IMR-90 (cell line): ENCODE data around the gene LRRC3B. TPM values are rescaled to one million over a fixed set of nuclear protein-coding genes. Genes with fewer than 3 reads are reported as not detected.

Source experiments
- ATAC-seq: fragments of 200-7000 bp; cut with Tn5 transposase; 2 replicates; pipeline ENCODE4 v1.9.1; 2020; ENCODE audit warnings: low read depth, mild to moderate bottlenecking, moderate library complexity
- BruUV-seq: library from RNA; stranded (reverse); fragments of 400-500 nt; replicated peaks from 2 replicates; lab custom pipeline; 2021; lab: Mats Ljungman, UMichigan
- CTCF ChIA-PET: fragments of 300-600 bp; formaldehyde crosslinking; extraction: SDS; loops from one replicate; lab custom pipeline; 2021; ENCODE audit warnings: antibody characterized with exemption; lab: Yijun Ruan, JAX
- POLR2A ChIA-PET: fragments of 300-600 bp; sonication (Branson Sonifier 250); formaldehyde crosslinking; loops from one replicate; lab custom pipeline; 2022; ENCODE audit warnings: antibody characterized with exemption; ENCODE audit not compliant: unreplicated experiment; lab: Charles Lee
- DNase-seq: peaks from one replicate; pipeline ENCODE4 v3.0.0; 2013
- H2AFZ ChIP-seq: replicated peaks from 2 replicates; pipeline ENCODE3; 2013; ENCODE audit warnings: low read length, mild to moderate bottlenecking; ENCODE audit not compliant: poor library complexity
- H2AK5ac ChIP-seq: 2 replicates; pipeline ENCODE4 v1.6.1; 2013; ENCODE audit warnings: low read depth, low read length, inconsistent platforms
- H2AK9ac ChIP-seq: replicated peaks from 2 replicates; pipeline ENCODE3; 2013; ENCODE audit warnings: mild to moderate bottlenecking, low read depth, low read length, moderate library complexity; ENCODE audit not compliant: poor library complexity
- H2BK120ac ChIP-seq: 2 replicates; pipeline ENCODE4 v1.6.1; 2013; ENCODE audit warnings: low read depth, low read length, inconsistent platforms
- H2BK15ac ChIP-seq: 3 replicates; pipeline ENCODE4 v1.6.1; 2013; ENCODE audit warnings: low read depth, low read length, inconsistent platforms
- H2BK20ac ChIP-seq: 2 replicates; pipeline ENCODE4 v1.6.1; 2013; ENCODE audit warnings: low read depth, mild to moderate bottlenecking, inconsistent platforms, low read length, moderate library complexity
- H2BK5ac ChIP-seq: 2 replicates; pipeline ENCODE4 v1.6.1; 2013; ENCODE audit warnings: mild to moderate bottlenecking, low read depth, low read length, inconsistent platforms; ENCODE audit not compliant: poor library complexity, severe bottlenecking
- H3K14ac ChIP-seq: replicated peaks from 2 replicates; pipeline ENCODE4 v1.6.1; 2013; ENCODE audit warnings: low read depth, low read length, inconsistent platforms
- H3K18ac ChIP-seq: 2 replicates; pipeline ENCODE4 v1.6.1; 2013; ENCODE audit warnings: low read depth, low read length, control low read depth
- H3K23ac ChIP-seq: 2 replicates; pipeline ENCODE4 v1.6.1; 2013; ENCODE audit warnings: low read depth, low read length, inconsistent platforms
- H3K27ac ChIP-seq: 2 replicates; pipeline ENCODE4 v1.5.1; 2013; ENCODE audit warnings: mild to moderate bottlenecking, control low read depth, low read length; ENCODE audit not compliant: insufficient read depth
- H3K27me3 ChIP-seq: 2 replicates; pipeline ENCODE4 v1.6.1; 2013; ENCODE audit warnings: low read length; ENCODE audit not compliant: control insufficient read depth, insufficient read depth
- H3K36me3 ChIP-seq: 2 replicates; pipeline ENCODE4 v1.6.1; 2013; ENCODE audit warnings: low read length, mixed read lengths; ENCODE audit not compliant: control insufficient read depth, insufficient read depth
- H3K4ac ChIP-seq: 2 replicates; pipeline ENCODE4 v1.6.1; 2013; ENCODE audit warnings: low read depth, low read length, inconsistent platforms
- H3K4me1 ChIP-seq: 2 replicates; pipeline ENCODE4 v1.6.1; 2013; ENCODE audit warnings: low read length, mixed read lengths; ENCODE audit not compliant: control insufficient read depth, insufficient read depth
- H3K4me2 ChIP-seq: 2 replicates; pipeline ENCODE4 v1.6.1; 2013; ENCODE audit warnings: low read depth, mild to moderate bottlenecking, control low read depth, low read length, moderate library complexity
- H3K4me3 ChIP-seq: 2 replicates; pipeline ENCODE4 v1.5.1; 2013; ENCODE audit warnings: low read depth, mild to moderate bottlenecking, control low read depth, low read length, moderate library complexity; ENCODE audit not compliant: insufficient read depth
- H3K56ac ChIP-seq: 2 replicates; pipeline ENCODE4 v1.6.1; 2013; ENCODE audit warnings: low read length, inconsistent platforms; ENCODE audit not compliant: insufficient read depth; ENCODE audit errors: extremely low read depth
- H3K79me1 ChIP-seq, 2 experiments: 2 replicates each; pipeline ENCODE4 v1.6.1; 2013; ENCODE audit warnings: low read length in 2 of 2, inconsistent platforms in 1 of 2, low read depth in 1 of 2
- H3K9ac ChIP-seq: 2 replicates; pipeline ENCODE4 v1.6.1; 2013; ENCODE audit warnings: low read depth, low read length, control low read depth
- H3K9me1 ChIP-seq: 2 replicates; pipeline ENCODE4 v1.6.1; 2013; ENCODE audit warnings: low read length, inconsistent platforms; ENCODE audit not compliant: insufficient read depth
- H3K9me3 ChIP-seq: 2 replicates; pipeline ENCODE4 v1.6.1; 2013; ENCODE audit warnings: low read length; ENCODE audit not compliant: control insufficient read depth, insufficient read depth
- H4K20me1 ChIP-seq: 2 replicates; pipeline ENCODE4 v1.6.1; 2013; ENCODE audit warnings: low read length, inconsistent platforms; ENCODE audit not compliant: insufficient read depth
- H4K5ac ChIP-seq: 2 replicates; pipeline ENCODE4 v1.6.1; 2013; ENCODE audit warnings: mild to moderate bottlenecking, low read depth, low read length, control low read depth
- H4K8ac ChIP-seq, 2 experiments: 2 replicates each; pipeline ENCODE4 v1.6.1; 2013; ENCODE audit warnings: low read depth in 2 of 2, low read length in 2 of 2, control low read depth in 1 of 2, inconsistent platforms in 1 of 2
- H4K91ac ChIP-seq: 2 replicates; pipeline ENCODE4 v1.6.1; 2013; ENCODE audit warnings: low read depth, low read length, inconsistent platforms; ENCODE audit not compliant: insufficient read depth
- BHLHE40 ChIP-seq: fragments of 150-350 bp; IDR thresholded peaks from 2 replicates; pipeline ENCODE4 v1.6.1; 2016; ENCODE audit warnings: mild to moderate bottlenecking, low read depth, low read length
- CEBPB ChIP-seq: IDR thresholded peaks from 2 replicates; pipeline ENCODE4 v1.6.1; 2012; ENCODE audit warnings: low read depth, low read length, improper control_type of control experiment
- CHD1 ChIP-seq: IDR thresholded peaks from 2 replicates; pipeline ENCODE4 v1.6.1; 2012; ENCODE audit warnings: low read depth, low read length, improper control_type of control experiment
- FOS ChIP-seq: fragments of 150-350 bp; IDR thresholded peaks from 2 replicates; pipeline ENCODE4 v1.6.1; 2016; ENCODE audit warnings: low read depth, low read length
- MAFK ChIP-seq: IDR thresholded peaks from 2 replicates; pipeline ENCODE4 v1.6.1; 2012; ENCODE audit warnings: low read depth, low read length, improper control_type of control experiment
- POLR2A ChIP-seq: IDR thresholded peaks from 2 replicates; pipeline ENCODE4 v1.6.1; 2012; ENCODE audit warnings: mild to moderate bottlenecking, low read depth, low read length
- RAD21 ChIP-seq: IDR thresholded peaks from 2 replicates; pipeline ENCODE4 v1.6.1; 2012; ENCODE audit warnings: low read length, improper control_type of control experiment
- RCOR1 ChIP-seq: IDR thresholded peaks from 2 replicates; pipeline ENCODE4 v1.6.1; 2012; ENCODE audit warnings: mild to moderate bottlenecking, low read length, improper control_type of control experiment; ENCODE audit not compliant: insufficient replicate concordance
- RFX5 ChIP-seq: IDR thresholded peaks from 2 replicates; pipeline ENCODE4 v1.8.0; 2012; ENCODE audit warnings: low read depth, mild to moderate bottlenecking, low read length, moderate library complexity
- SMC3 ChIP-seq: fragments of 150-350 bp; IDR thresholded peaks from 2 replicates; pipeline ENCODE4 v1.6.1; 2016; ENCODE audit warnings: low read depth, mild to moderate bottlenecking, antibody characterized with exemption, low read length, moderate library complexity
- WGBS, 2 experiments: methylation state at CpG; one replicate each; pipeline versions ENCODE4 v1.1.5 to v1.1.7; 2013; ENCODE audit warnings: missing lambda C conversion rate in 2 of 2; ENCODE audit not compliant: insufficient read length in 1 of 2; ENCODE audit errors: extremely low coverage in 2 of 2; 5-methylcytosine and 5-hydroxymethylcytosine counted together
- dilution Hi-C: fragments of 300-500 bp; cut with HindIII; formaldehyde crosslinking; loops from one replicate; pipeline ENCODE4 v1.14.3; 2018; ENCODE audit warnings: low sequenced_read_pairs; ENCODE audit not compliant: unreplicated experiment
- in situ Hi-C: fragments of 300-500 bp; cut with MboI; formaldehyde crosslinking; loops from 3 replicates; pipeline ENCODE4 v1.14.3; 2019; ENCODE audit warnings: low sequenced_read_pairs, inconsistent platforms, mixed read lengths
- intact Hi-C: fragments of 100-400 bp; cut with micrococcal nuclease; formaldehyde crosslinking; loops from 2 replicates; pipeline ENCODE4 v1.10.0; 2022
- polyA plus RNA-seq, 3 experiments: library from polyadenylated mRNA; depleted of rRNA; stranded (reverse); fragments of >200 nt; gene quantifications; 2 replicates each; pipeline ENCODE4 v1.2.3, GENCODE V29; 2012; ENCODE audit warnings: low replicate concordance in 1 of 3
- total RNA-seq: library from RNA; depleted of rRNA; stranded (reverse); fragments of >200 nt; gene quantifications from 2 replicates; pipeline ENCODE4 v1.2.3, GENCODE V29; 2012
- TF ChIP-seq, protein P1 (sequence below): fragments of 150-350 bp; IDR thresholded peaks from 2 replicates; pipeline ENCODE4 v1.6.1; 2017; ENCODE audit warnings: mild to moderate bottlenecking, antibody characterized with exemption, low read length, low read depth

The LRRC3B gene
- total and polyA plus RNA-seq, 2 of the 4 experiments (the other 2 are of a cell fraction) = not detected

GRCh38 chr3:26687466-26687865 is 64.9 kb downstream of the LRRC3B start:
- no peak for ATAC-seq
- ChIA-PET POLR2A (no interaction called here), CTCF (no interaction called here)
- Histone ChIP-seq H3K18ac (no peak overlapping the region), H4K20me1 (no peaks in the 10 kb centered on the region), H3K4me3 (no peak overlapping the region), H2AFZ (no peak overlapping the region), H4K8ac (no peak overlapping the region), H3K9me3 (peaks cover 18% of the 10 kb centered on the region), H4K91ac (no peak overlapping the region), H3K4me2 (no peak overlapping the region), H3K4me1 (no peaks in the 10 kb centered on the region), H2BK15ac (no peak overlapping the region), H3K36me3 (no peaks in the 10 kb centered on the region), H3K27me3 (no peaks in the 10 kb centered on the region), H4K5ac (no peak overlapping the region), H2BK120ac (no peak overlapping the region), H3K9ac (no peak overlapping the region), H3K27ac (no peak overlapping the region), H2BK20ac (no peak overlapping the region), H2AK5ac (no peak overlapping the region), H3K56ac (no peak overlapping the region), H2BK5ac (no peak overlapping the region), H3K79me1 (no peaks in the 10 kb centered on the region), H3K23ac (no peak overlapping the region), H3K9me1 (no peaks in the 10 kb centered on the region), H2AK9ac (no peak overlapping the region), H3K14ac (no peak overlapping the region), H3K4ac (no peak overlapping the region)
- no CpG with 5 or more reads among the region's 4 CpGs for WGBS, 2 experiments
- no TSS peak for BruUV-seq
- no peak for DNase-seq
- in situ Hi-C loops = no loop called here
- no peak for TF ChIP-seq FOS
- TF ChIP-seq RCOR1 = no peak
- no peak for TF ChIP-seq POLR2A
- no peak for TF ChIP-seq SMC3
- no peak for TF ChIP-seq CEBPB
- TF ChIP-seq CHD1 = no peak
- no peak for TF ChIP-seq MAFK
- TF ChIP-seq, protein P1, sequence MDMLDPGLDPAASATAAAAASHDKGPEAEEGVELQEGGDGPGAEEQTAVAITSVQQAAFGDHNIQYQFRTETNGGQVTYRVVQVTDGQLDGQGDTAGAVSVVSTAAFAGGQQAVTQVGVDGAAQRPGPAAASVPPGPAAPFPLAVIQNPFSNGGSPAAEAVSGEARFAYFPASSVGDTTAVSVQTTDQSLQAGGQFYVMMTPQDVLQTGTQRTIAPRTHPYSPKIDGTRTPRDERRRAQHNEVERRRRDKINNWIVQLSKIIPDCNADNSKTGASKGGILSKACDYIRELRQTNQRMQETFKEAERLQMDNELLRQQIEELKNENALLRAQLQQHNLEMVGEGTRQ = no peak
- no peak for TF ChIP-seq RAD21
- TF ChIP-seq RFX5 = no peak
- no peak for TF ChIP-seq BHLHE40
- dilution Hi-C loops = no loop called here
- intact Hi-C loops = no loop called here
